IPS DF 4.7 (cell line): ENCODE results near the gene MYO19.
"Not testable (repeated sequence)": the region's sequence is repeated elsewhere in the genome, so short reads cannot be mapped to it uniquely, and the experiment has no call there.

Source experiments
- DNase-seq: peaks from one replicate; pipeline ENCODE4 v3.0.0-alpha.2; 2013; ENCODE audit warnings: low spot score; ENCODE audit errors: extremely low read depth

MYO19 gene

DNA sequence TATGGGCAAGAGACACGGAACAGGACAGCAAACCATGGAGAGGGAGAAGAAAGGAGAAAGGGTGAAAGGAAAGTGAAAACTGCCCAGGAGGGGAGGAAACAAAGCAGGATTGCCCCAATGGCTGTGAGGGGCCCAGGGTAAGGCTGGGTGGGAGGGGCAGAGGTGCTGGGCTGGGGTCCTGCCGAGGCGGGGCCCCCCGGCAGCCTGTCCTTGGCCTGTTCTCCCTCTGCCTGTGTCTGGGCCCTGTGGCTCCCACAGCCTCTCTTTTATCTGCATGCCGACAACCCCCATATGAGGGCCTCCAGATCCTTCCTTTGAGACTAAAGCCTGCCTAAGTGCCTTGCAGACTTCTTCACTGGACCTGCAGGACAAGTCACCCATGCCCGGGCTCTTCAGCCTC lies 32.7 kb downstream of the MYO19 start:
- no peak for DNase-seq

DNA sequence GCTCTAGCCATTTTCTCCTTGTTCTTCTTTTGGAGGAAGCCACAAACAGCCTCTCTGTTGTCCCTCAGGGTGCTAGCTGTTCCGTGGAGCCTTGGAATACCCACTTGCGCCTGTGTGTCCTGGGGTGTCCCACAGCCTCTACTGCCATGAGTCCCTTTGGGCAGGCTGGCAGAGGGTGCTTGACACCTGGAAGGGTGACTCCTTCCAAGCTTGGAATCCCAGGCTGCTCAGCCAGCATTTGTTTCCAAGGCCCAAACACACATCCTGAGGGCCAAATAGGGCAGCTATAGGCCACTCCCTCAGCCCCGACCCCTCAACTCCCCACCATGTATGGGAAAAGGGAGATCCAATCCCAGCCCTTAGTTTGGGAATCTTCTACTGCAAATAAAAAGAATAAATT lies 33.3 kb downstream of the MYO19 start:
- no peak for DNase-seq

DNA sequence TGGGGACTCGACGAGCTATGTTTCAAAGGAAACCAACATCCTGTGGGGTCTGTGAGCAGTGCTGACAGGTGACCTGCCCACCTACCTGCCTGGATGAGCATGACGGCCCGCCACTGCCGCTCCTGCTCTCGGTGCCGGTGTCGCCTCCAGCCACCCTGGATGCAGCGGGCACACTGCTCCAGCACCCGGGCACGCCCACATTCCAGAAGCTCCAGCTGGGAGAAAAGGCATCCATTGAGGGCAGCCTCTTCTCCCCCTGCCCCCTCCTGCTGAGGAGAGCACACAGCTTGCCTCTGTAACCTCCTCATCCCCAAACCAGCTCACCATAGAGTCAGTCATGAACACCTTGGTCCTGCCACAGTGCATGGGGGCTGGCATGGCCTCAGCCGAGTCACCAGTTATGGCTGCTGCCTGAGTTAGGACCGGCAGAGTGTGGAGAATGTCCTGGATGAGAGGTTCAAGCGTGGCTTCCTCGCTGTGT lies 33.9 kb downstream of the MYO19 start:
- no peak for DNase-seq

DNA sequence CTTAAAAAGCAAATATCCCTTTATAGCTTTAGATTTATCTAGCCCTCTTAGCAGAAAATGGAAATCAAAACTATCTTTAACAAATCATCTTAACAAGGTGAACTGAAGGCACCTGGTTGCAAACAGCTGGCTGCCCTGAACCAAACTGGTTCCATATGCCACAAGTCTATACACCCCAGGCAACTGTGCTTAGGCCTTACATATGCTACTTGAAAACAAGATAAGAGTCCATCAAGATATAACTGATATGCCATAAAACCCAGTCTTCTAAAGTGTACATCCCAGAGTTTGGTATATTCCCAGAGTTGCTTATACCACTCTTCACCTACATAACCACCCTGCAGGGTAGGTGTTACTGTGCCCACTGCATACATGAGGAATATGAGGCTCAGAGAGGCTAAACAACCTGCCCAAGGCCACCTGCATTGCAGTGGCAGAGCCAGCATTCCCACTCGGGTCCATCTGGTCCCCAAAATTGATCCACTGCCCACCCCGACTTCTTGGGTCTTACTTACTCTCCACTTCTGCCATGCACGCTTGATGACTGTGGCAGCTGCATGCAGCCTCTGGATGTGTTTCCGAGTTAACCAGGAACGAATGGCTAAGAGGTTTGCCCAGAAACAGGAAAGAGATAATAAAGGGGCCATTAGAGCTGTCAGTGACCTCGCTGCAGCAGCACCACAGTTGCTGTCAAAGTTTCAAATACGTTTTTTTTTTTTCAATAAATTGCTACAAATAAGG lies 35.9 kb downstream of the MYO19 start:
- DNase-seq: no peak

DNA sequence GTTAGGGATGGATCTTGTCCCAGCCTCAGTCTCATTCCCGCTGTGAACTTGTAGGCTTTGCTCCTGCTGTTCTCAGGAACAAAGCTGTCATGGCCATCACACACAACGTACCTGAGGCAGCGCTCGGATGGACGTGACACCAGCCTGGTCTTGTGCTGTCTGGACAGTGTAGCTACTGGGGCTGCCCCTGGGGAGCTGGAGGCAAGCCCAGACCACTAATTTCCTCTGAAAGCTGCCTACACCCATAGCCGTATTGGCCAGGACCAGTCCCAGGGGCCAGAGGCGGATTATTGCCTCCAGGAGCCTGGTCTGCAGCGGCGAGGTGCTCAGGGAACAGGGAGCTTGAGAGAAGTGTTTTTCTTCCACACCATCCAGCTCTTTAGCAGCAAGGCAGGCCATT lies 36.5 kb downstream of the MYO19 start:
- no peak for DNase-seq

DNA sequence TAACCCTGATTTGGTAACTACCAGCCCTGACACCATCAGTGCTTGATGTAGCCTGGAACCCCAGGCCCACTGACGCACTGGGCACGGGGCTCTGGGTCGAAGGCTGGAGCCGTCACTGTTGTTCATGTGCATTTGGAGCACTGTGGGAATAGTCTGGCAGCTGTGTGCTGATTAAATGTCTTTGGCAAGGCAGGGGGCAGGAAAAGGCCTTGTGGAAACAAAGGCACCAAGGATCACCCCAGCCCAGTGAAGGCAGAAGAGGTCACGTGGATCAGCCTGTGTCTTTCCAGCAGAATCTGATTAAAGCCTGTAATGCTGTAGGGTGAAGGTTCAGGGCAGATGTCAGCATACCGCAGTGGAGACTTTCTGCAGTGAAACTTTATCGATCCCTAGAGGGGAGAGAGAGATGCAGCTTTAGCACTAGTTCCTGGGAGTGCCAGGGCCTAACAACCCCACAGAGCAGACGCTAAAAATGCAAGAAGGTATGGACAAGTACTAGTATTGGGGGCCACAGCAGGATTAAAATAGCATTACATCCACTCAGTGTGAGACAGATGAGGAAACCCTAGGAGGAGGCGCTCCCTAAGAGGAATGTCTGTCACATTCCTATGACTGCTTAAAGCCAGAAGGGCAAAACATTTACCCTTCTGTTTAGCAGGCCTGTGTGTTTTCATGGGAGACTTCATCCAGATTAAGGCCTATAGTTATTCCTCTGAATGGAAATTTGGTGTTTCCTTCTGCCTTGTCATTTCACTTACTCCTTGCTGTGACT lies 38.5 kb downstream of the MYO19 start:
- DNase-seq: no peak

DNA sequence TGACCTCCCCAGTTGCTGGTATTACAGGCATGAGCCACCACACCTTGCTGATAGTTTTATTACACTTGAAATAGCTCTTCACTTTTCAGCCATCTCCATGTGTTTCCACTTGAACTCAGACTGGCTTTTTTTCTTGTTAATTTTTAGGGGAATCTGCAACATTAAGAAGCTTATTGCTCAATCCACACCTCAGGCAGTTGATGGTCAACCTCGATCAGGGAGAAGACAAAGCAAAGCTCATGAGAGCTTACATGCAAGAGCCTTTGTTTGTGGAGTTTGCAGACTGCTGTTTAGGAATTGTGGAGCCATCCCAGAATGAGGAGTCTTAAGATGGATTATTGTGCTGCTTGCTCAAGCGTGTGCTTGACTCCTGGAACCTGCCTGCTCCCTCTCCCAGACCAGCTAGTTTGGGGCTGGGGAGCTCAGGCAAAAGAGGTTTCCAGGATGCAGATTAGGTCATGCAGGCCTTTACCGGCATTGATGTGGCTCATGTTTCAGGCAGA lies 39.5 kb downstream of the MYO19 start:
- DNase-seq: no peak

DNA sequence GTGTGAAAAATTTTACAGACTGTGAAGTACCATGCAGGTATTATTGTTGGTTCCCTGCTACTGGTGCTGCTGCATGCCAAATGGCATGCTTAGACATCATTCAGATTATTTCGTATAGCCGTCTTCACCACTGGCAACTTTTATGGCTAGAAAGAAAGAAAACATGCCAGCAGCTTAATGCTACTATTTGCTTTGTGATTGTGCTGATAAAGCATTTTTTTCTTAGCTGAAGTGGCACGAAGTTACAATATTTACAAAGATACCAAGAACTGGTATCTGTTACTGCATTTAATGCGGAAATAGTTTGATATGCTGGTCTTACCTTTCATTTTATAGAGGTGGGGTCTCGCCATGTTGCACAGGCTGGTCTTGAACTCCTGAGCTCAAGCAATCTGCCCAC lies 40.0 kb downstream of the MYO19 start:
- DNase-seq: no peak

DNA sequence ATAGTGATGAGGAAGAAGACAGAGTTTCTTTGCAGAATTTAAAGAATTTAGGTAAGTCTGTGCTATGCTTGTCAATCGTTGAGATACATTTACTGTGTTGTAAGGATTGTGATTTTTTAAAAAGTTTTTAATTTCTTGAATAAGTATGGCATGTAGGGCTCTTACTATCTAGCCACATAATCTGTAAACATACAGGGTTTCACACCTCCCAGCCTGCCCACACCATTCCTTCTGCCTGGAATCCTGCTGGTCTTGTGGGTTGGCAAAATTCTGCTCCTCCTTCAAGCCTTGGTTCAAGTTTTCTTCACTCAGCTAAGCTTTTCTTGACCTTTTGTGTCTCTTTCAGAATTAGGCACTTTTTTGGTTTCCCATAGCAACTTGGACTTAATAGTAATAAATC lies 40.7 kb downstream of the MYO19 start:
- DNase-seq: no peak

DNA sequence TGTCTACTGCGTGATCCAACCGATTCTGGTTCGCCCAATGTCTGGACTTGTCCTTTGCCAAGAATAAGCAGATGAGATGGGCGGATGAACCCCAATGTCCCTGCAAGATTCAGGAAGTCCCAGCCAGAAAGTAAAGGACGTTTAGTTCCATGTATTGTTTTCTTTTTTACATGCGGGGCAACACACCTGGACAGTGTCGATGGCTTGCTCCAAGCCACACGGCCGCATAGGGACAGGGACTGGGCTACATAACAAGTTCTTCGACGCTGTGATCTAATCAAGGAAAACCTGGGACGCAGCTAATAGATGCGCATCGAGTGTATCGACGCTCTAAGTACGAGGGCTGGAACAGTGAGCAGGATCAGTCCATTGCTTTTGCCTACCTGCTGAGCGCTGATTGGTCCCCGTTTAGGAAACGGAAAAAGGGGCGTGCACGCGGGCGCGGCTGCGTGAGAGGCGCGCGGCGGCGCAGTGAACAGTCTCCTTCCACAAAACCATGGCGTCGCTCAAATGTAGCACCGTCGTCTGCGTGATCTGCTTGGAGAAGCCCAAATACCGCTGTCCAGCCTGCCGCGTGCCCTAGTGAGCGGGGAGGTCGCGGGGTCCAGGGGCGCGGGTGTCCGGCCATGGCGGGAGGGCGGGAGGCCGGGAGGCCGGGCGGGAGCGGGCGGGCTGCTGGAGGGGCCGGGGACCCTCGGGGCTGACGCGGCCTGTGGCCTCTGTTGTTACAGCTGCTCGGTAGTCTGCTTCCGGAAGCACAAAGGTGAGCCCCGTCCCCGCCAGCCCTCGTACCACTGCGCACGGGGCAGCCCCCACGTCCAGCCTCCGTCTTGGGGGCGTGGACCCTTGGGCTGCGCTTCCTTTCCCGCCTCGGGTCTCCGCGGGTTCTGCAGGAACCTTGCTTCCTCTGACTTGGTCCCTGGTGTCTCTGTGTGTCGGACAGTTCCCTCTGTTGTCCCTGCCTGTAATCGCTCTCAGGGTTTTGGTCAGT lies 48.2 kb downstream of the MYO19 start, which contains the start of gene ZNHIT3:
ZNHIT3 (plus strand) TSS at position 478 of the 991 bp plus-strand sequence; CDS start at position 497, 19 bp downstream.
- DNase-seq: peak; percentile 81

DNA sequence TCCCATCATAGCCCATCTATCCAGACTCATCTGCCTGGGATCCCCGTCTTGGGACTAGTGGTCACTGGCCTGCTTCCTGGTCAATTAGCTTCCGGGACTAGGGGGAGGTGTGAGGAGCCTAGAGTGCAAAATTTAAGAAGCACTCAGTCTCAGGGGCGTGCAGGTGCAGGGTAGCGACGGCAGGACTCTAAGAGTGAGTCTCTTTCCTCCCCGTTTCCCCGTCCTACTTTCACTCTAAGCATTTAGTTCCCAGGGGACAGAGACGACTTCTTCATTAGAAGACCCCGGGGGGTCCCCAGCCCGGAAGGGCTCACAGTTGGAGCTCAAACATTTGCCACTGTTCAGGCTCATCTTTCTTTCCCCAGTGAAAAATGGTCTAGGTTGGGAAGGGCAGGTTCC lies 48.9 kb downstream of the MYO19 start:
- DNase-seq: peak; percentile 7

DNA sequence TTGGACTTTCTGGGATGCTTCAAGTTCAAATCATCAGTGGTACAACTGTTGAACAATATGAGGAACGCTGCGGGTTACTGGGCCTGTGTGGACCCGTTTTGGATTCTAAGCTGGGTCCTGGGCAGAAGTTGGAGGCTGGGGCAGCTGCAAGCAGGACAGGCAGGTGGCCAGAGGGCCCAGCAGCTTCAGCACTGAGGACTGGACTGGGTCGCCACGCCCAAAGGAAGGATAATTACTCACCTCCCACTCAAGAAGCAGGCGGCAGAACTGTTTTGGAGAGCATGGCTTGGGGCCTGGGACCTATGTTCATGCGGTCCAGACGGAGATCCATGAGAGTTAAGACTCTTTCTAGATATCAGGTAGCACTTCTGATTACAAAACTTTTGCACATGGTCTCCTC lies 49.6 kb downstream of the MYO19 start:
- no peak for DNase-seq

DNA sequence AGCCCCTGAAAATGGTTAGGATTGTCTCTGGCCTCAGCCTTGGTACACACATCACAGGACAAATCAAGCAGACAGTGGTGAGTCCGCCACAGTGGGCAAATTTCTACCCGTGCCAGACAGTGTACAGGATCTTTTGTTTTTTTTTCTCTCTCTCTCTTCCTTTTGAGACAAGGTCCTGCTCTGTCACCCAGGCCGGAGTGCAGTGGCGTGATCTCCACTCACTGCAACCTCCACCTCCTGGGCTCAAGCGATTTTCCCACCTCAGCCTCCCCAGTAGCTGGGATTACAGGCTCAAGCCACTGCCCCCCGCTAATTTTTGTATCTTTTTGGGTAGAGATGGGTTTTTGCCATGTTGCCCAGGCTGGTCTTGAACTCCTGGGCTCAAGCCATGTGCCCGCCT lies 50.6 kb downstream of the MYO19 start:
- DNase-seq: not testable (repeated sequence)

DNA sequence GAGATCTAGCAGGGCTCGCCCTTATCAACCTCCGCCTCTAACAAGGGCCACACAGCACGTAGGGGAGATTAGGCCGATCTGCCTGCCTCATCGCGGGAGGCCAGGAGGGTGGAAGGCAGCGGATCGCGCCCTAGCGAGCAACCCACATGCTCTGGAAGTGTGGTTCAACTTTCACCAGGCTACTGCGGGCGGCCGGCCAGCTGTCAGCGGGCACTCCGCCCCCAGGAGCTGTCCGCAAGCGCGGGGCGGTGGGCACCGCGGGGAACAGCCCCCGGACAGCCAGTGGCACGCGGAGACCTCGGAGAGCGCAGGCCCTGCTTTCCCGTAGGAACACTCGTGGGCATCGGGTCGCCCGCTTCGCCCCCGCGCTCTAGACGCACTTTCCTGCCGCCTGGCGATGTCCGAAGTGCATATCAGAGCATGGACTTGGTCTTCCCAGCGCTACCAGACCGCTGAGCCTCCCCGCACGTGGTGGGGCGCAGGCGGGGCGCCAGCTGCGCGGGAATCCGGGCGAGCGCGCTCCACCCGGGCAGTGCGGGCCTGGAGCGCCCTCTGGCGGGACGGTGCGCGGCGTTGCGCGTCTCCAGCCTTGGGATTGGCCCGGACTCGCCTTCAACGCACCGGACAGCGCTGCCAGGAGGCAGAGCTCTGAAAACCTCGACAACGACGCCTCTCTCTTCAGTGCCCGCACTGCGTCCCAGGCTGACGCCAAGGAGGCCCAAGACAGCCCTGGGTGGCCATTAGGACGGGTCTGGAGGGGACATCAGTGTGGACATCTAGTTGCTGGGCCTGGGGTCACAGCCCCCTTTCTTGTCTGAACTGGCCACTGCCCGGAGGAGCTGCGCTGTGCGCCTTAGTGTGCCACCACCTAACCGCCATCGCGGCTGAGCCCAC lies 51.8 kb downstream of the MYO19 start:
- DNase-seq: peak; percentile 56

DNA sequence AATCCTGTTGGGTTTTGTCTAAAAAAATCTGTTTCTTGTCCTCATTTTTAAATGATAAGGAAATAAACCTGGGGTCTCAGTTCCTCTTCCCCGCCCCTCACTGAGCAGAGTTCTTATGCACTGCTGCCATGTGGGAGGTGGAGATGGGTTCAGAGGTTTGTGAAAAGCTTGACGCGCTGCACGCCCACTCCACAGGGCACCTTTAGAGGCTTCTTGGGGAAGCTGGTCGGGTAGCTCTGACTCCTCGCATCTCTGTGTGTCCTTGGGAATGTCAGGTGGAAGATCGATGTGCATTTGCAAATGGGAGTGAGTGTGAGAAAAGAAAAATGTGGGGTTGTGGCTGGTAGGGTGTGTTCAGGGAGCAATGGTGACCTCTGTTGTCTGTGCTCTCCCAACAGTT lies 52.8 kb downstream of the MYO19 start:
- no peak for DNase-seq

DNA sequence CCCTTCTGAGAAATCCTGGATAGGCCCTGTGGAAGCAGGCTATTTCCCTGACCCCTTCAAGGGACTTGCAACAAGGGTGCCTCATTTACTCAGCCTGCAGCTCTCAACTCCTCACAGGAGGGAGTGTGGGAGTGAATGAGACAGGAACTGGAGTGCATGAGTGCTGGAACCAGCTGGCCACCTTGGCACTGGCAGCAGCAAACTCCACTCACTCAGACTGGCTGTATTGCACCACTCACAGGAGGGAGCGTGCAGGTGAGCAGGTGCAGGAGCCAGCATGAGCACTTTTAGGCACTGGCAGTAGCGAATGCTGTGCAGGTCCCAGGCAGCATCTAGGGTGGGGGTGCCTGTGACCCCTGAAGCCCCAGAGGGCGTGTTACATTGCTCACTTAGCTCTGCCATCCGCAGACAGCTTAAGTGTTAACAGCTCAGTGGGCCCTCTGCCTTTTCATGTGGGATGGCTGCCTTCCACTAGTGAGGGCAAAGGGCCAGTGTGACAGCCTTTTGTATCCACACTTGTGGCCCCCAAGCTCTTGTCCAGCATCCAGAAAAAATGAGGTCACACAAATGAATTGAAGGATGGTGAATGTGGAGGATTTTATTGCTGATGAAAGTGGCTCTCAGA lies 59.2 kb downstream of the MYO19 start:
- no peak for DNase-seq

DNA sequence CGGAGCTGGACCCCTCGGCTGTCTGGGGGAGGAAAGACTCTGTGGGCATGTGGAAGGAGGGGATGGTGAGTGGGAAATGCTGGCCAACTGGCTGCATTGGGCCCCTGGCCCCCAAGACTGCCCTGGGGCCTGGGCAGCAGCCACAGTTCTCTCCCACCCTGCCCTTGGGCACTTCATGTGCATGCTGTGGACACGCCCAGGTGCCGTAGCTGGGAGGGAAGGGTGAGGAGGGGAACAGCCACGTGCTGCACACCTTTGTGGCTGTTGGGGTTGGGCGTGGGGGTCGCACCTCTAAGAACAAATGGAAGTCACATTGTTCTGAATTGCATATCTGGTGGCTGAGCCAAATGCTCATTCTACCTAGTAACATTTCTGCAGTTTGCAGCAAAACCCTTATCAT lies 60.1 kb downstream of the MYO19 start:
- DNase-seq: no peak

DNA sequence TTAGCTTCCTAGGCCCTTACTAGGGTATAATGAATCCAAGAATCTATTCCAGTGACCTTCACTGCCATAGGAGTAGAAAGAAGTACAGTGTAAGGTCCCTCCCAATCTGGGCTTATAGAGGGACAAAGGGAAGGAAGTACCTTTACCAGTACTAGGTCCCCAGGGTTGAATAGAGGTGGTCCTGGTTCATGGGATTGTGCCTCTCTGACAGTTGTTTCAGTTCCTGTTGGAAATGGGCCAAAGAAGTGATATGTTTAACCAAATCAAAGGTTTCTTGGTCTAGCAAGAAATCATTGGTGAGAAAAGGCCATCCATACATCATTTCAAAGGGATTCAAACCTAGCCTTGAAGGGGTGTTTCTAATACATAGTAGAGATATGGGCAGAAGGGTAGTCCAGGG lies 64.2 kb downstream of the MYO19 start:
- DNase-seq: no peak

DNA sequence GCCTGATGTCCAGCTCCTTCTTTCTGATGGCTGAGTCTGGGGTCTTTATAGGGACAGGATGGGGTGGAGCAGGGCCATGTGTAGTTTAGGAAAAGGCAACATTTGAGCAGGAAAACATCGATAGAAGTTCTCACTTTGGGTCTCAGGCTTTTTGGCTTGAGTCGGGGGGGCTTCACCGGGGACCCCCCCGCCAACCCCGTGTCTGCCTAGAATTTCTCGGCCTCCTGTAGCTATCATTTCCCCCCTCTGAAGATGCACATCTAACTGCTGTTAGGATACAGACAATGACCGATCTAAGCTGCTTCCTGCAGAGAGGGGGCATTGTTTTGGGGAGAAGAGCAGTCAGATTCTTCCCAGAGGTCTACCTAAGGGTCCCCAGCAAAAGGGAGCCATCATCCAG lies 64.9 kb downstream of the MYO19 start:
- no peak for DNase-seq
